DMS114 treated with DMSO at 0.1 percent for 48 hours (cell line): ENCODE data around the gene TNFSF8.

Experiments
- DNase-seq: peaks from one replicate; lab custom pipeline; 2025; ENCODE audit not compliant: unreplicated experiment; lab: John Stamatoyannopoulos, UW

TNFSF8 gene

GRCh38 chr9:114880291-114880745 lies 50.1 kb downstream of the TNFSF8 start:
- no peak for DNase-seq

DNA sequence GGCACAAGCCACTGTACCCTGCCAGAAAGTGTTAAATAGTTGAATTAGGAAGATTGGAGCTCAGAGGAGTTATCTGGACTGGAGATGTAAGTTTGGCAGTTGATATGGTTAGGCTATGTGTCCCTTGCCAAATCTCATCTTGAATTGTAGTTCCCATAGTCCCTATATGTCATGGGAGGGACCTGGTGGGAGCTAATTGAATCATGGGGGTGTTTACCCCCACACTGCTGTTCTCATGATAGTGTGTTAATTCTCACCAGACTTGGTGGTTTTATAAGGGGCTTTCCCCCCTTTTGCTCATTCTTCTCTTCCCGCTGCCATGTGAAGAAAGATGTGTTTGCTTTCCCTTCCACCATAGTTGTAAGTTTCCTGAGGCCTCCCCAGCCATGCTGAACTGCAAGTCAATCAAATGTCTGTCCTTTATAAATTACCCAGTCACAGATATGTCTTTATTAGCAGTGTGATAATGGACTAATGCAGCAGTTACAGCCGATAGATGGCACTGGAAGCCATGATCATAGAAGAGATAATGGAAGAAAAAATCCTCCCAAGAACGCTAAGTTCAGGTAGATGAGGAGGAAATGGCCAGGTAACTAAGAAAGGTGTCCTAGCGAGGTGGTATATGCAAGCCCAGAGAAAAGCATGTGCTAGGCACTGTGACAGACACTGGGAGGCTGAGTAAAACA lies 51.4 kb downstream of the TNFSF8 start:
- DNase-seq: no peak

DNA sequence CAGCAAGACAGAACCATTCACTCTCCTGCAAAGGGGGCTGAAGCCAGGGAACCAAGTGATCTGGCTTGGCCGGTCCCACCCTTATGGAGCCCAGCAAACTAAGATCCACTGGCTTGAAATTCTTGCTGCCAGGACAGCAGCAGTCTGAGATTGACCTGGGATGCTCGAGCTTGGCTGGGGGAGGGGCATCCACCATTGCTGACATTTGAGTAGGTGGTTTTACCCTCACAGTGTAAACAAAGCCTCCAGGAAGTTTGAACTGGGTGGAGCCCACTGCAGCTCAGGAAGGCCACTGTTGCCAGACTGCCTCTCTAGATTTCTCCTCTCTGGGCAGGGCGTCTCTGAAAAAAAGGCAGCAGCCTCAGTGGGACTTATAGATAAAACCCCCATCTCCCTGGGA lies 60.5 kb downstream of the TNFSF8 start:
- no peak for DNase-seq

DNA sequence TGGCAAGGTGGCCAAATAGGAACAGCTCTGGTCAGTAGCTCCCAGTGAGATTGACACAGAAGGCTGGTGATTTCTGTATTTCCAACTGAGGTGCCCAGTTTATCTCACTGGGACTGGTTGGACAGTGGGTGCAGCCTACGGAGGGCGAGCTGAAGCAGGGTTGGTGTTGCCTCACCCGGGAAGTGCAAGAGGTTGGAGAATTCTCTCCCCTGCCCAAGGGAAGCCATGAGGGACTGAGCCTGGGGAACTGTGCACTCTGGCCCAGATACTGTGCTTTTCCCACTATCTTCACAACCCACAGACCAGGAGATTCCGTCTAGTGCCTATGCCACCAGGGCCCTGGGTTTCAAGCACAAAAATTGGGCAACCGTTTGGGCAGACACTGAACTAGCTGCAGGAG lies 61.0 kb downstream of the TNFSF8 start:
- no peak for DNase-seq

GRCh38 chr9:114867327-114867726 lies 63.1 kb downstream of the TNFSF8 start:
- DNase-seq: no peak

DNA sequence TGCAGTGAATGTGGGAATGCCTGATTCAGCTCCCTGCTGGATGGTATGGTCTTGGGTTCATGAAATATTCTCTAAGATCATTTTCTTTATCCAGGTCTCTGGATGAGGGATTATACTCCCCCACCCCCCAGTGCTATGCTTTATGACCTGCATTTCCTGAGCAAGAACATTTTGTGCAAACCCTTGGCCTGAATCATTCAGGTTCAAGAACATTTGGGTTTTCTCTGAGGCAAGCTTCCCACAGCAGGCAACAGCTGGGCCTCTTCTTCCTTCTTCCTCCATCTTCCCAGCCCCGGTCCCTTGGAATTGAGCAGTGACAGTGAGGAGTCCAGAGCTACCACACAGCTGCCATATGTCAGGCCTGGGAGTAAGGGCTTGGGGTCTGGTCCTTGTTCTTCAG lies 65.9 kb downstream of the TNFSF8 start:
- DNase-seq: no peak

- DNase-seq: no peak
Observed at GRCh38 chr9:114861922-114862605, 68.3 kb downstream of the TNFSF8 start.

DNA sequence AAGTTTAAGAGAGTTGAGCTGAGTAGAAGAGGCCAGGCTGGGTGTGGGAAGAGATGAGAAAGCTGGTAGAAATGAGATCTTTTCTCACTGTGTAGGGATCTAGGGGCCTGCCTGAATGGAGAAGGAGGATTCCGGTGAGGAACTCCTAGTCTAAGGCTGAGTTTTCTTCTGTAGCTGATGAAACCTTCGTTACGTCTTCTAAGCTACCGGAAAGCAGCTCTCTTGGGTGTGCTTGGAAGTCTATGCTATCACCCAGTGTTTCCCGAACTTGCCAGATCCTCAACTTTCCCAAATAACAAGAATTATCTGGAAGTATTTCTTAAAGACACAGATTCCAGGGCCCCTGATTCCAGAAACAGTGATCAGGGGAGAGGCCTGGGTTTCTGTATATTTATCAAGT lies 69.1 kb downstream of the TNFSF8 start:
- DNase-seq: no peak

- DNase-seq: no peak
Observed at GRCh38 chr9:114860187-114860586, 70.2 kb downstream of the TNFSF8 start.

- DNase-seq: no peak
Observed at GRCh38 chr9:114856942-114857315, 73.5 kb downstream of the TNFSF8 start.

- DNase-seq: no peak
Observed at GRCh38 chr9:114856215-114856941, 74.0 kb downstream of the TNFSF8 start.

DNA sequence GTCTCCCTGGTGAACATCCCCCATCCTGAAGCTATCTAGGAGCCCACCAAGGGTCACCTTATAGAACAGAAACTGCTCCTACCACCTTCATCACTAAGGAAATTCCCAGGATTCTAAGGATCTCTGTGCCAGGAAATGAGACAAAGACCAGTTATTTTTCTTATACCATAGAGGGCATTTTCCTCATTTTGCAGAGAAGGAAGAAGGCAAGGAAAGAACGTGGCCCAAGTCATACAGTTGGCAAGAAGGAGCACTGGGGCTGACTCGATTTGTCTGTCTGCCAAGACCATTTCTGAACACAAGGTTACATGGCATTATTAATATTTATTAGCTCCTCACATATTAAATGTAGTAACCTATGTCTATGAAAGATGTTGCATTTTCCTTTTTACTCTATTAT lies 74.9 kb downstream of the TNFSF8 start:
- no peak for DNase-seq

DNA sequence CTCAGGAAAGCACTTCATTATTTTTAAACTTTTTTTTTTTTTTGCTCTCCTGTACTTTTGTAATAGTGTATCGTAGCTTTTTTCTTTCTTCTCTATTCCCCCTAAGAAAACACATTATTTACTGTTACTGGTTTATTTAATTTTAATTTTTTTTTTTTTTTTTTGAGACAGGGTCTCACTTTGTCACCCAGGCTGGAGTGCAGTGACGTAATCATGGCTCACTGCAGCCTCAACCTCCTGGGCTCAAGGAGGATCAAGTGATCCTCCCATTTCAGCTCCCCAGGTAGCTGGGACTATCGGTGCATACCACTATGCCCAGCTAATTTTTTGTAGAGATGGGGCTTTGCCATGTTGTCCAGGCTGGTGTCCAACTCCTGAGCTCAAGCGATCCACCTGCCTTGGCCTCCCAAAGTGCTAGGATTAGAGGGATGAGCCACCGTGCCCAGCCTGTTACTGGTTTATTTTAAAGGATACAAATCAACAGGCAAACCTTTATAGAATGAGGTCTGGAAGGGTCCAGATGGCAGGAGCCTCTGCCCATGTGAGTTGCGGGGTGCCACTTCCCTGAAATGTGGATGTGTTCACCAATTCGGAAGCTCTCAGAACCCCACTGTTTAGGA lies 75.5 kb downstream of the TNFSF8 start:
- DNase-seq: no peak

DNA sequence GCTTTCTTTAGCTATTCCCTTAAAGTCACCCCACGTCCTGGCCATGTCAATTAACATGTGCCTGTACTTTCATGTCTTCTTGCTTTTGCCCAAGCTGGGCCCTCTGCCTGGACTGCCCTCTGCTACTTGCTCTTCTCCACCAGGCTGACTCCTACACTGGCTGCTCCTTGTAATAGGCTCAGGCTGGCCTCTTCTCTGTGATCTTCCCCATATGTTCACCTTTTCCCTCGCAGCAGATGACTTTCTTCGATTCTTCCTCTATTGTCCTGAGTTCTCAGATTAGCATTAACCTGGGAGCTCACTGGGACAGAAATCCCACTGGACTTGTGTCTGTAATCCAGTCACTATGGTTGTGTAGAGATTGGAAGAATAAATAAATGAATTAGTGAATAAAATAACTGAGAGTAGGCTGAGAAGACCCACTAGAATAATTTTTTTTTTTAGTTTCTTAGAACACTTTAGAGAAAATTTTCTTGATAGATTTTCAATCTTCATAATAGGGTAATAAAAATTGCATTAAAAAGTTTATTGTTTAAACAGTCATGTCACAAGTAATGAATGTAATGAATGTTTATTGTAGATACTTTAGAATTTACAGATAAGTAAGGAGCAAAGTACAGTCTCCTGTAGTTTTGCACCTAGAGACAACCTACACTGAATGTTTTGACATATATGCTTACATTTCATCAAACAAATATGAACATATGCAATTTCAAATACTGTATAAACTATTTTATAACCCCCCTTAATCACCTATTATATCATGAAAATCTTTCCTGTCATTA lies 77.1 kb downstream of the TNFSF8 start:
- DNase-seq: no peak

DNA sequence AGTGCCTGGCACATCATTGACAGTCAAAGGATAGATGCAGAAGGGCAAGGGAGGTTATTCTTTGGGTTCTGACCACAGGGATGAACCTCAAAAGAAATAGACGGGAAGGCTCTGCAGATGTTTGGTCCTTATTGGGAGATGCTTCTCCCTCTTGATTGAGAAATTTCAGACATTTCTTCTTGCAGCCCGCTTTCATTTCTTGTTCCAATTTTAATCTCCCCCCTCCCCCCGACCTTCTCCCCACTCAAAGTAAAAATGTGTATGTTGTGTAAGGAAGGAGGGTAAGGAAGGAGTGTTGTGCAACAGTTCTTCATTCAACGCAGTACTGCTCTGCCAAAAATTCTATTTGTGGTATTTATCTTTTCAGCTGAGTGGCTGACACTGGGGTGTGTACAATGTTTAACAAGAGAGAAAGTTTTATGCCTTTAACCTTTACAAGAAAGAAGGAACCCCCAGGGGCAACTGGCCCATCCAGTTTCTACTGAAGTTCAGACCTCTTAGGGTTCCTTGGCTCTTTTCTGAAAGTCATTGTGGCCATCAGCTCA lies 78.3 kb downstream of the TNFSF8 start:
- DNase-seq: no peak

GRCh38 chr9:114851306-114851705 lies 79.1 kb downstream of the TNFSF8 start:
- no peak for DNase-seq
